NCI-H524 (cell line): ENCODE results near the gene MTIF3.

Experiments
- DNase-seq, 2 experiments: peaks; one replicate each; lab custom pipeline; 2025; lab: John Stamatoyannopoulos, UW

MTIF3 gene

DNA sequence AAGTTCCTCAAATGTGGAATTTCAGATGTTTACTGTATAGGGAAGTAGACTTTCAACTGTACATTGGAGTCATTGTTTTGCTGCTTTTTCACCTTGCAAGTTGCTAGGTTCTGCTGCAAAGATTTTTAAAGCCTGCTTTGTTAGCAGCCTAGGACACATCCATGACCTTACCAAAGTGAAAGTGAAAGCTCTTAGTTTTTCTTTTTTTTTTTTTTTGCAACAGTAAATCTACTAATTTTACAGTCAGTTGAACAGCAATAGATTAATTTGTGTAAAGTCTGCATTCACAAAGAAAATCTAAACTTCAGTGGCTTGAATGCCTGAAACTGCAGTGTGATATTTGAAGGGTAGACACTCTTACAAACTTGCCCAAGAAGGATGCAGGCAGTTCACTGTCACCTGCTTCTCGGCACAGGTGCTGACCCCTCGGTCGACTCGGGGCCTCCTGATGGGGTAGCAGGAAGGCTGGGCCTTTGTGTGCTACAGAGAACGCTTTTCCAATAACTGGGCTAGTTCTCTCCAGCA, 5.0 kb upstream of the MTIF3 start:
- no peak for DNase-seq

DNA sequence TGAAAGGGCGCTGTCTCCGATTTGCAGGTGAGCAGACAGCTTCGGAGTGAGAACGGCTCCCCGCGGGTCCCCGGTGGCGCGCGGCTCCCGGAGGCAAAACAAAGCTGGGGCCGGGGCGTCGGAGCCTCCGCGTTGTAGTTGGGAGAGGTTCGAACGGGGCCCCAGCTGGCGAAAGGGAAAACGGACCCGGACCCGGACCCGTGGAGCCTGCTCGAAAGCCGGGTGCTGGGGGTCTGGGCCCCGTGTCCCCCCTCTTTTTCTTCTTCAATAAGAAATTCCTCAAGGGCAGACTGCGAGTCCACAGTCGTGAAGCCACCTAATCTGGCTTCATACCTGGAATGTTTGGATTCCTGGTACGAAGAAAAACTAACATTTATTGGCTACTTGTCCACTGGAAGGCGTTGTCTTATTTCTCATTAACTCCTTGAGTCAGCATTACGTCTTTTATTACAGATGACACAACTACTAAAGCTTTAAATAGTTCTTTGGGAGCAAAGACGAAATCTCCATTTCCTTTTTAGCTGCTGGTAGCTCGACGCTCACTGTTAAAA, 632 bp upstream of the MTIF3 start:
- DNase-seq: peak in 1 of 2 experiments; percentile 40

DNA sequence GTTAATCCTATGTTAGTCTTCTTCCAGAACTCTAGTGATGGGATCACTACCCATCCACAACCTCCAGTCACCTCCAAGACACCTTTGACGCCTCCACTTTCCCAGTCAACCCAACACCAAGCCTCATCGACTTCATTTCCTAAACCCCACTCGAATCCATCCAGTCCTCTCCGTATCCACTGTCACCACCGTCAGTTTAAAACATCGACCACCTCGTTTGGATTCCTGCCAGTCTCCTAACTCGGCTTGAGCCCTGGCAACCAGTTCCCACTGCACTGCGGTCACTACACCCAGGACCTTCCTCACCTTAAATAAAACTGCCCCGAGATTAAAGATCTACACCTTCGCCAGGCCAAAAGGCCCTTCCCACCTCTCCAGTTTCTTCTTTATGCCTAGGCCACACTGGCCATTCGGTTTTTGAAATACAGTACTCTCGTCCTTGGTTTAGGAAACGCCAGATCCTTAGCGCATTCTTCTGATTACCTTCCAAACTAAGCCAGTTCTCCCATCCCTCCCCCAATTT, 1.2 kb downstream of the MTIF3 start:
- peak in 1 of 2 experiments; percentile 55 for DNase-seq

DNA sequence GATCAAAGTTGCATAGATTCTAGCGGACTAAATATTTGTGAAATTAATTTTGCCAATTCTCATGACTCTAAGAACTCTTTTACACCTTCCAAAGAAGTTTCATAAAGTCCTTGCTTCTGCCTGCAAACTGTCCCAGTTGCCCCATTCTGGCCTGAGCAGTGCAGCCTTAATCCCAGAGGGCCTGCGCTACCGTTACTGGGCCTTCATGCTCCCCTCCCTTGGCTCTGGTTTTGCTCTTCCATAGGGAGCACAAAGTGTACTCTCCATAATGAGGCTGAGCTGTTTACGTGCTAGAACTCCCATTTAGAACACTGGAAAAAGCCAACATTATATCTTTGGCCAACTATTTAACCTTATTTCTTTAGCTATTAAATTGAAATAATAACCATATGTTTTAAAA, 2.1 kb downstream of the MTIF3 start:
- DNase-seq: no peak

DNA sequence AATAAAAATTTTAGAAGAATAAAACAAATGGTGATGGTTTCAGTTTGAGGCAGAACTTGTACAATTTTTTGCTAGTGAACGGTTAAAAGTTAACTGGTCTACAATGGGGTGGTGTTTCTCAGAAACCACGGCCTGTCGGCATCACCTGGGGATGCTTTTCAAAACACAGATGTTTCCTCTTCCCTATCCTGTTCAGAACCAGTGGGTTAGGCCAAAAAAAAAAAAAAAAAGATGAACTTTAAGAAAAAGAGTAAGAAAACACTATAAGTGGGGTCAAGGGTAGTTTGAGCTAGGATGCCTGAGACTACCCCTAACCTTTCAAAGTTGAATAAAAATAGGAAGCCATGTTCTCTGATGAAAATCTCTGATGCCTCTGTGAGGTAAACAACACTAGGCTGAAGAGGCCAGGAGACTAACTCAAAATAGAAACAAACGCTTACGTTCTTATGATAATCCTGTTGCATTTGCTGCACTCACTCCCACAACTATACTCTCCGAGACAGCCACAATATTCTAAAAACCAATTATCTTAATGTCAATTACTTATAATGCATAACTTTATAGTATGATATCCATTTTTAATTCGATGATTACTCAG, 3.3 kb downstream of the MTIF3 start:
- no peak for DNase-seq

DNA sequence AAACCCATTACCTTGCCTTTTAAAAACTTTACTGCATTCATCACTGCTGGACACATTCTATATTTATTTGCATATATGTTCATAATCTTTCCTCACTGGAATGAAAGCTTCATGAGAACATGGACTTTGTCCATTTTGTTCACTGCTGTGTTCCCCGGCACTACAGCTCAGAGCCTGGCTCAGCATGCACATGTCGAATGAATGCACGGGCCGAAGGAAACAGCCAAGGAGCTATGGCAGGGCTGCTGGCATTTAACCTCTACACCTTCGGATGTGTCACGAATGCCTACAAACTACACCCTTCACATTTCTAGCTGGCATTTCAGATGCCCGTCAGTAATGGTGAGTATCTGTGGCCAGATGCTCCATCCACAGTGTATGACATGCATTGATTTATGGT, 7.6 kb downstream of the MTIF3 start:
- peak; percentile 24 to 93 for DNase-seq

DNA sequence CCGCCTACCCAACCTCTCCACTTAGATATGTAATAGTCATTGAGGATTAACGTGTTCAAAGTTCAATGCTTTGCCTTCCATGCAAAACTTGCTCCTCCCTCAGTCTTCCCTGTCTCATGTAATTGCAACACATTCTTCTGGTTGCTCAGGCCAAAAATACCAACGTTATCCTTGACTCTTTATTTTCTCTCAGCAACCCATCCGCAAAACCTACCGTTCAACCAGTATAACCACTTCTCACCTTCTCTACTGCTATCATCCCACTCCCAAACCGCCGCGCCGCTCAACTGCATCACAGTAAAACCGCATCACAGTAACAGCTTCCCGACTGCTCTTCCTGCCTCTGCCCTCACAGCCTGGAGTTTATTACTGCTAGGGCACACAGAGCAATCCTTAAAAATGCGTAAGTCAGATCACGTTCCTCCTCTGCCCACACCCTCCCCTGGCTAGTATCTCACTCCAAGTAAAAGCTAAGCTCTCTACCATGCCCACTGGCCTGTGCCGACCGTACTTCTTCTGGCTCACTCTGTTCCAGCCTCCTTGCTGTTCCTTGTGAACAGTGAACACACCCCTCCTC, 8.2 kb downstream of the MTIF3 start:
- DNase-seq: no peak

DNA sequence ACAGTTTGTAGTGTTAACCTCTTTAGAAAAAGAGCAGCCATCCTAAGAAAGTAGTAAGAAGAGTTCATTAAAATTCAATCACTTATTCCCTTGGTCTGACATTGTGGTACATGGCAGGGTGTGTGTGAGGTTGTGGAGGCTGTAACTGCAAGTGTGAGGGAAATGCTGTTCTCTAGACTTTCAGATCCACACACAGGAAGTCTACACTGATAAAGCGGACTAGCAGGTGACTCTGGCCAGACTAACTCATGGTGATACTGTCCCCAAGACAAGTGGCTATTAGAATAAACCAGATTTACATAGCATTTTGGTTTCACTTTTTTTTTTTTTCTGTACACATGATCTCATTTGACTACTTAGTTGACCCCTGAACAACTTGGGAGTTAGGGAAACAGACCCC, 10.0 kb downstream of the MTIF3 start:
- no peak for DNase-seq

DNA sequence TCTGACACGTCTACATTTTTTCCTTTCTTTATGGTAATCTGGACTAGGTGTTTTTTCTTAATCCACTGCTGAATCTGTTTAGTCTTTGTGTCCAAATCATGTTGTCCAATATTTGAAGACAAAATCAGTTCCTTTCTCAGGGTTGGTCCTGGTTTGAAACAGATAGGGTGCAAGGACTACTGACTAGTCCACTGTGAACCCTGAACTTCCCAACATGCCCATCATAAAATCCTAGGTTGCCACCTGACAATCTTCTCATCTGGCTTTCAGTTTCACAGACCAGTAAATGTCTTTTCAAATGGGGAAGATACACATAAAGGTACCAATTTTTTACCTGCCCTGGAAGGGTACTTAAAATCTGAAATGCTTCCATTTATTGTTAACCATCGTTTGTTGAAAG, 13.2 kb downstream of the MTIF3 start:
- no peak for DNase-seq

DNA sequence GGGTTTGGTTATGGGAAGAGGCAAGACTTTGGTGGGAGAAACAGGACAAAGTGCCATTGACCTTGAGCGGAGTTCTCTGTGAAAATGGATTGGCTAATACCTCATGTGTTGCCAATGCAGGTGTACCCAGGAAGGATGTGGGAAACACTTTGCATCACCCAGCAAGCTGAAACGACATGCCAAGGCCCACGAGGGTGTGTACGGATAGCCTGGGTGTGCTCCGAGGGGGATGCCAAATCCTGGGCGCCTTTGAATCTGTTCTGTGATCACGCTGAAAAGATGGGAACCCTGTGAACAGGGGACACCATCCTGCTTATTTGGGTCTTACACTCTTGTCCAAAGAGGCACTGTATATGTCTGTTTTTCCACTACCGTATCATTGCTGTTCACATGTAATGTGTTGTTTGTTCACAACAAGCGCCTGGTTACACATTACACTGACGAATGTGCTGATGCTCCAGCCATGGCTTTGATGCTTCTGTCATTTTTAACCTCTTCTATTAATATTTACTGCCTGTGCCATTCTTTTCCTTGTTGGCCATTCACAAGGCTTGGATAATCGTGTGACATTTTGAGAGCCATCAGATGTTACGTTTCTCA, 17.7 kb downstream of the MTIF3 start:
- no peak for DNase-seq

DNA sequence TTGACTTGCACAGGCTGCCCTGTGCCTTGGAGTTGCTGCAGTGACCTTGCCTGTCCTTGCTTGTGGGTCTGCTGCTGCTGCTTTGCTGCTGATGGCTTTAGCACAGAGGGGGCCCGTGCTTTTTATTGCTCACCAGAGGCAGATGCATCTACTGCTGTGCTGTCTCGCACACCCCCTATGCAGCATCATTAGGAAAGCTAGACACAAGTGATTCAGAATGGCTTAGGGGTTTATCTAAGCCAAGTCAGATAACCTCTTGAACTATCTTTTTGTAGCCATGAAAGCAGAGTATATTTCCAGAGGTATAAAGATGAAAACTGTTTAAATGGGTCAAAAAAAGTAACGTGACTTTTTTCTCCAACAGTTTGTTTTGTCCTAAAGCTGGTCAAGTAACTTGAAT, 18.2 kb downstream of the MTIF3 start:
- no peak for DNase-seq

DNA sequence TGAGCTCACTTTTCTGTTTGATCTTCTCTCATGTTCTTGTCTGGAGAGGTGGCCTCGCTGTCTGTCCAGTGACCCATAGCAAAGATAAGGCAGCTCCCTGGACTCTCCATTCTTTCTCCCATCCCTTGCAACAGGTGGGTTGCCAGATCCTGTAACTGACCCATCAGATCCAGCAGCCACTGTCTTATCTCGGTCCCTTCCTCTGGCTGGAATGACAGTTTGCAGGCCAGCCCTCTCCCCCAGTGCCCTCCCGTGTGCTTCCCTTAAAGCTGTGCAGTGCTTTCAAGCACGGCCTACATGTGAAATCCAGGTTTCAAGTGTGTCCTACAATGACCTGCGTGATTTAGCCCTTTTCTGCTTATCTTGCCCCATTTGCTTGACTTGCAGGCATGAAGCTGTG, 22.2 kb downstream of the MTIF3 start:
- DNase-seq: no peak

DNA sequence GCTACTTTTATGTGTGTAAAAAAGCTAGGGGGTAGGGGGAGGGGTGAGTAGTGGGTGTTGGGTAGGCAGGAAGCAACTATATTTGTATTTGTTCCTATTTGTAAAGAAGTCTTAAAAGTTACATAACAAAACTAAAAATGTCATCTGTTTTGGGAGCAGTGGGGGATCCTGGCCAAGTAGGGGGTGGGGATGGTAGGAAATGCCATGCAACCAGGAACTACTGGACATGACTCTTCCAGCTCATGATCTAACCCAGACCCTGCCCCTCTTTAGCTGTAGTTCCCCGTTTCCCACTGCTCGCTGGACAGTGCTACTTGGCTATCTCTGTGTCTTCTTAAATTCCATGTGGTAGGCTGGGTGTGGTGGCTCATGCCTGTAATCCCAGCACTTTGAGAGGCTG, 22.7 kb downstream of the MTIF3 start:
- no peak for DNase-seq

DNA sequence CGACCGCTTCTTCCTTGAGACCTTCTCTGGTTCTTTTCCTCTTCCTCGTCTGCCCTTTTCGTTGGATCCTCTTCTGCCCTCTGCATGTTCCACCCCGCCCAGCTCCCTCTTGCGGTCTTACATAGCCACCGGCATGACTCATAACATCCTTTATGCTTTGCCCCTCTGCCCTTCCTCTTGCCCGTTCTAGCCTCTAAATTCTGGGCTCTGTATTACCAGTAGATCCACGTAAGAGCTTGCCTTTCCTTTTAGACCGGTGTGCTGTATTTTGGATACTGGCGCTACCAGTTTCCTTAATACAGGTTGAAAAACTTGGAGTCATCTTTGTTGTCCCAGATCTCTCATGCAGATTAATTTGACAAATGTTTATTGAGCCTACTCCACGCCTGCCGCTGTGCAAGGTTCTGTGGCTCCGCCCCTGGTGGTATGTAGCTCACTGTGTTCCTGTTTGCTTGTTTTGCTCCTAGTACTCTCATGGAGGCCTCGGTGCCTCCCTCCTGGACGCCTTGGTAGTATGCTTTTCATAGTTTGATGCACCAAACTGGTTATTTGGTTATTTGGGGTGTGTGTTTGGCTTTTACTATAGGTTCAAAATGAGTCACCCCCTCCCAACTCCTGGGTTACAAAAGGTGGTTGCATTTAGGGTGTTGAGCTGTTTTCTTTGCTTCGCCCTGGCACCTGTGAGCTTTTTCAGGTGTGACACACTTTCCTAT, 24.3 kb downstream of the MTIF3 start:
- peak; percentile 63 to 72 for DNase-seq

DNA sequence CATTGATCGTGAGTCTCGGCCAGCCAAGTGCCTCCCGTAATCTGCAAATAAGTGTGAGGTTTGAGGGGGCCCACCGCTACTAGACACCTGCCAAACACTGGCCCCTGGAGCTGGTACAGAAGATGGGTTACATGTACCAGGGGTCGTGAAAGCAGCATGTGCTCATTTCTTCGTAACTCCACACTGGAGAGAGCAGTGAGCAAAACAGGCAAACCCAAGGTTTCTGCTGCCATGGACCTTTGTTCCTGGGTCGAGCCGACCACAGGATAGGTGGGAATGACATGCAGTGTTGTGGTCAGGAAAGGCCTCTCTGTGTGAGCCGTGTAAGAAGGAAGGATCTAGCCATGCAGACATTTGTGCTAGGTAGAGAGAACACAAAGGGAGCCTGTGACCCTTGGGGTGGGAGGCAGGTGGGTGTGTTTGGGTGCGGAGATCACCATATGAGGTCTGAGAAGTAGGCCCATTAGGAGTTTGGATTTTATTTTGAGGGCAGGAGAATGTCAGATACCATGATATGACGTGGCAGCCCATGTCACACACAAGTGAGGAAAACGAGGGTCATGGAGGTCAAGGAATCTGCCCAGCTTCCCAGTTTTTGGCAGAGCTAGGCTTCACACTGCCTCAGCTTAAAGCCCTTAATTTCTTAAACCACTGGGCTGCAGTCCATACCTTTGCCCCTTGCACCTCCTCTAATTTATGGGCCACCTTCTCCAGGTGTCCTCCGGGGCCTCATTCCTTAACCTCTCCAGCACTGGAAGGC, 25.0 kb downstream of the MTIF3 start:
- peak in 1 of 2 experiments; percentile 43 for DNase-seq

DNA sequence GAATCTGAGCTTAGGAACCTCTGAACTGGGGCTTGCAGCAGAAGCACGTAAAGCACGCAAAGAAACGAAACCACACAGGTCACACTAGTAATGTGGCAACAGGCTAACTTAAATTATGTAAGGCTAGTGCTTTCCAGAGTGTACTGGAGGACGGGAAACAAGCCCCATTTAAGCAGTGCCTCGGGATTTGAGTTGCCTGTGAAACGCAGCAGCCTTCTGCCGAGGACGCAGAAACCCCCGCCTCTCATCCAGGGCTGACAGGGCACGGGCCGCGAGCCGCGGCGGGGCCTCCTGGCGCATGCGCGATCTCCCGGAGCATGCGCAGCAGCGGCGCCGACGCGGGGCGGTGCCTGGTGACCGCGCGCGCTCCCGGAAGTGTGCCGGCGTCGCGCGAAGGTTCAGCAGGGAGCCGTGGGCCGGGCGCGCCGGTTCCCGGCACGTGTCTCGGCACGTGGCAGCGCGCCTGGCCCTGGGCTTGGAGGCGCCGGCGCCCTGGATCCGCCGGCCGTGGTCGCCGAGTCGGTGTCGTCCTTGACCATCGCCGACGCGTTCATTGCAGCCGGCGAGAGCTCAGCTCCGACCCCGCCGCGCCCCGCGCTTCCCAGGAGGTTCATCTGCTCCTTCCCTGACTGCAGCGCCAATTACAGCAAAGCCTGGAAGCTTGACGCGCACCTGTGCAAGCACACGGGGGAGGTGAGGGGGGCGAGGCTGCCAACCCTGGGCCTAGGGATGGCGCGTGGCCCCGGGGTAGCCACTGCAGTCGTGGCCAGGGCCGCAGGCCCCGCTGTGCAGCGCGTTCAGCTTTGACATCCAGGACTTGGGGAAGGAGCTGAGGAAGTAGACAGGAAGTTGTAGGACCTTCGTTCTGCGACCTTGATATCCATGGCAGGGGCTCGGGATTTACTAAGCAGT, 25.9 kb downstream of the MTIF3 start, which contains the start of gene GTF3A:
Gene GTF3A (plus strand): TSS at position 374 of the 912 bp plus-strand sequence.
- peak; percentile 71 to 93 for DNase-seq

DNA sequence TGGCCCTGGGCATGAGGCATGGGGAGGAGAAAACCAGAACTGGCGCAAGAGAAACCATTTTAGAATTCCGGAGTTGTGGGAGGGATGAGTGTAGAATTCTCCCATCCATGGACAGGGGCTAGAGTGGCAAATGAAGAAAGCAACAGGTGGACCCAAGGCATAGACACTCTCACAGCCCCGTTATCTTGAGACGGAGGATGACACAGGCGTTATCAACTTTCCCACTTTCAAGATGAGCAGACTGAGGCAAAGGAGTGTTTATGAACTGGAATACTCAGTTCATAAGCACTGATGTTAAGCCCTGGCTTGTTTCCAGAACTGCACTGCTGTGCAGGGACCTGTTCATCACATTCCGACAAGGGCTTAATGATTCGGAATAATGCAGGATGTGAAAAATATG, 27.0 kb downstream of the MTIF3 start:
- DNase-seq: no peak

DNA sequence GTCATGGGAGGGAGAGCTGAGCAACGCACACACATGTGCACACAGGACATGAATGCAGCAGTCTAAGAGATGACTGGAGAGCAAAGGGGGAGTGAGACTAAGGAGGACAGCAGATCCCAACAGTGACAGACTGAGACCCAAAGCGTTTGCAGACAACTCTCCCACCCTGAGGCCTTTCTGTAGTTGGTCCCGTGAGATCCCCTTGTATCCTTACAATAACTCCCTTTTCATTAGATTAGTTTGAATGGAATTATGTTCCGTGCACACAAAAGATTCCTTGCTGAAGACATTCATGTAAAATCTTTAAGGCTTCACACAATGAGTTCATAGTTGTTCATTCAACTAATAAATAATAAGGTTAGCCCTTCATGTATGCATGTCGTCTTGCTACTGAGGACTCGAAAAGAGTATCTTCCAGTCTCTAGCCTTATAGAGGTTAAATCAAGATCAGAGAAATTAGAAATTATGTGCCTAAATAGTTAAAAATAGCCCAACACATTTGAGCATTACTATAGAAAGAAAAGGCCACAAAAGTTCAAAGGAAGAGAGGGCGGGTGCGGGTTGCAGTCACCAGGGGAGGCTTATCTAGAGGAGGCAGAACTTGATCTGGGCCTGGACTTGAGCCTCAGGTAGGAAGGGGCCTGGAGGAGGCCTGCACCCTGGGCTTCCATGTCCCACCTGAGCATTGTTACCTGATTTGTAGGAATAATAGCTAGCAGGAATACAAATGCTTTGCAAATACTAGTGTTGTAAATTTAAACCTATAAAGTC, 29.1 kb downstream of the MTIF3 start:
- DNase-seq: no peak

DNA sequence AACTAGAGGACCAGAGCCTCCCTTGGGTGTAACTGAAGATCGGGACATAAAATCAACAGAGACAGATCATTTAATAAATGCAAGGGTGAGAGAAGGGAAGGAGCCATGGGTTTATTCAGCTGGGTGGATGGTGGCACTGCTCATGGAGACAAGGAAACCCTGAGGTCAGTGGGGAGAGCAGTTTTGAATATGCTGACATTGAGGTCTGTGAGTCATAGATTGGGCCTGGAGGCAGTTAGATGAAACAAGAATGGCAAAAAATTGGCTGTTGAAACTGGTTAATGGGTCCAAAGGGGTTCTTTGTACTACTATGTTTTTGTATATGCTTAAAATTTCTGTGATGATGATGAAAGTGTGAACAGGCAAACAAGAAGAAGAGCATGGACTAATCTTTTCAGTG, 31.0 kb downstream of the MTIF3 start:
- no peak for DNase-seq

DNA sequence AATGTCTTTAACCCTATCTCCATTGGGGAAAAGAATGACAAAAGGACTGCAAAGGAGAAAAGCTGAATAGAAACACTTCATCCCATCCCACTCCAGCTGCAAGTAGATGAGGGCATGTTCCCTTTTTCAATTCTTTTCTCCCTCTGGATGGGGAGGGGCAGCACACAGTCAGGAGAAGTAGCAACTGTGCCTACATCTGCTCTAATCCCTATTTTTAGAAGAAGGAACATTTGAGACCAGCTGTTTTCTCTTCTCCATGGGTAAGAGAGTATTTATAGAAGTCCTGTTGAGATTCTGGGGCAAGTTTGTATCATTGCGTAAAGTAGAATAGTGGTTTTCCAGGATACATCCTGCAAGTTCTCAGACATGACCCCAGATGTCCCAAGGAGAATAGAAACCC, 35.2 kb downstream of the MTIF3 start:
- peak; percentile 32 to 46 for DNase-seq
